HG03095 (cell line): ENCODE data around the gene GLG1.
"Not testable (repeated sequence)": the region's sequence is repeated elsewhere in the genome, so short reads cannot be mapped to it uniquely, and the experiment has no call there.

Source experiments
- ATAC-seq: cut with Tn5 transposase; IDR thresholded peaks from one replicate; pipeline ENCODE4 v1.9.1; 2021; ENCODE audit warnings: moderate library complexity; ENCODE audit not compliant: unreplicated experiment

Gene GLG1

DNA sequence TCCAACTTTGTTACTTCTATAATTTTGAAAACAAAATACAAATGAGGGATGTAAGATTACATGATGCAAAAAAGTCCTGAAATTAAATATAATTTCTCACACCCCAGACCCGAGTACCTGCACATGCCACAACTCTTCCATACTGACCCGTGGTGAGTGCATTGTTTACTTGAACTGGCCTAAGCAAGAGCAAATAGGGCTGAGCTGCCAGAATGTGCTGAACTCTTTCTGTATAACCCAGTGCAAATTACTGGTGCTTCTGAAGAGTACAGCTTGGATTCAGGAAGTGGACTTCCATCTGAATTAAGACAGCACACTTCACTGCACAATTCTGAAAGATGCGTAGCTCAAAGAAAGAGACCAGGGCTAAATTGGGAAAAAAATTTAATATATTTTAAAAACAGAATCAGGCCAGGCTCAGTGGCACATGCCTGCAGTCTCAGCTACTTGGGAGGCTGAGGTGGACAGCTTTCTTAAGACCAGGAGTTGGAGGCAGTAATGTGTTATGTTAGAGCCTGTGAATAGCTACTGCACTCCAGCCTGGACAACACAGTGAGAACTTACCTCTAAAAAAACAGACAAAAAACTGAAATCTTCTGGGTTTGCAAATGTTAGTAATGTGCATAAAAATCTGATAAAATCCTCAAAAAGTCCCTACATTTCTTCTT, 63.9 kb downstream of the GLG1 start:
- ATAC-seq, result not testable (repeated sequence)

DNA sequence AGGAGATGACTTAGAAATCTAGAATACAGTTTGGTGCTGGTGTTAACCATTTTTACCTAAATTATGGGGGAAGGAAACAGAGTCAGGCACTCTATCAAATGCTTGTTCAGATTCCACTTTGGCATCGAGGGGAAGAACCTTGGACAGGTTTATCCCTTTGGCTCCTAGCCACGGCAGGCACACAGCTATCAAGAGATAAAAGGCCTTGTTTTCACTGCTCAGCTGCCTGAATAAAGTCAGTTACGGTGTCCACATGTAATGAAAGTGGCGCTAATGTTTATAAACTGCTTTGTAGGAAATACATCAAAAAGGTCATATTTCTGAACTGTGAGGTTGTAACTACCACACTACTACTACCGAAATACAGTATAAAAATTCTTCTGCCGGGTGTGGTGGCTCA, 66.3 kb downstream of the GLG1 start:
- ATAC-seq, result not testable (repeated sequence)

DNA sequence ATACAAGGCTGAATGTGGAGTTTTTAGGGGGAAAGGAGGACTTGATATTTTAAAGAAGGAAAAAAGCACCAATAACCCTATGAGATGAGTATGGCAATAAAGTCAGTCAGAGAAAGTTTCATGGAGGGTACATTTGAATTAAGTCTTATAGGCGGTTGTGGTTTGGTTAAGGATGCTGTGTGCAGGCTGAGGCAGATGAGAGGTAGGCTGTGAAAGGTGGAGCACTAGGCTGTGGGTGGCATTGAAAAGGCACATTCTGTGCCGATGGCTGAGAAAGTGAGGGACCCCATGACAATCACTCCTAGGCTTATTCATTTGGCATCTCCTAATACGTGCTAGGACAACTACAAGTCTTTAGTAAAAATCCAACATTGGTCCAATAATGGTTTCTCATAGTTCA, 68.1 kb downstream of the GLG1 start:
- ATAC-seq, result not testable (repeated sequence)

GRCh38 chr16:74537746-74538145, 69.2 kb downstream of the GLG1 start:
- ATAC-seq, result not testable (repeated sequence)

DNA sequence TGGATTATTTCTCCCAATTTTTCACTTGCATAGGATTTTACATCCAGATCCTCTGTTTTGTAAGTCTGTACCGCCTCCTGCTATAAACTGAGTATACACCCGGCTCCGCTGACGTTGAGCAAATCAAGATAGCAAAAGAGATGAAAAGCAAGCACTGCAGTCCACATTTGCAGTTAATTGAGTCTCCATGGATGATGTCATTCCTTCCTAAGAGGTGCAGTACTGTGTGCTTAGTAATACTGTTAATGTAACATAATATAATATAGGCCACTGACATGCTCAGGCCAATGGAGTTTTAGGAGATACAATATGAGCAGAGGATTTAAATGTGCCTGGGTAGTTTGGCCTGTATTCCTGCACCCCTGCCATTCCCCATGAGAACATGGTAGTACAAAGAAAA, 72.3 kb downstream of the GLG1 start:
- ATAC-seq, result not testable (repeated sequence)

DNA sequence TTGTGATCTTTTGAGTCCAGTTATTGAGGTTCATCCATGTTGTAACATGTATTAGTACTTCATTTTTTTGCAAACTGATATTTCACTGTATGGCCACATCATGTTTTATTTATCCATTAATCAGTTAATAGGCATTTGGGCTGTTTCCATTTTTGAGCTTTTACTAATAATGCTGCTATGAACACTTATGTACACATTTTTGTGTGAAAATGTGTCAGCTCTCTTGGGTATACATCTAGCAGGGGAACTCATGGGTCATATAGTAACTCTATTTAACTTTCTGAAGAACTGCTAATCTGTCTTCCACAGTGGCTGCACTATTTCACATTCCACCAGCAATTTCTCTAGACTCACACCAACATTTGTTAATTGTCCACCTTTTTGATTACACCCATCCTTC, 82.0 kb downstream of the GLG1 start:
- ATAC-seq, result no peak

DNA sequence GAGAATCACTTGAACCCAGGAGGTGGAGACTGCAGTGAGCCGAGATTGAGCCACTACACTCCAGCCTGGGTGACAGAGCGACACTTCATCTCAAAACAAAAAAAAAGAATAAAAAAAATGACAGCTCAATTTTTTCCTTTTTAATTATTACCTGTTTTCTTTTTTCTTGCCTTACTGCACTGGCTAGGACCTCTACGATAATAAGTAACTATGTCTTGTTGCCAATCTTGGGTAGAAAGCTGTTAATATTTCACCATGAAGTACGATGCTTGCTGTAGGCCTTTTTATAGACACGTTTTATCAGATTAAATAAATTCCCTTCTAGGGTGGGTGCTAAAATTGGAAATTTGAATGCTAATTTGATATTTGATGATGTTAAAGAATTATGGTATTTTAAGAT, 82.8 kb downstream of the GLG1 start:
- ATAC-seq, result no peak

GRCh38 chr16:74523706-74524105, 83.2 kb downstream of the GLG1 start:
- ATAC-seq, result not testable (repeated sequence)

DNA sequence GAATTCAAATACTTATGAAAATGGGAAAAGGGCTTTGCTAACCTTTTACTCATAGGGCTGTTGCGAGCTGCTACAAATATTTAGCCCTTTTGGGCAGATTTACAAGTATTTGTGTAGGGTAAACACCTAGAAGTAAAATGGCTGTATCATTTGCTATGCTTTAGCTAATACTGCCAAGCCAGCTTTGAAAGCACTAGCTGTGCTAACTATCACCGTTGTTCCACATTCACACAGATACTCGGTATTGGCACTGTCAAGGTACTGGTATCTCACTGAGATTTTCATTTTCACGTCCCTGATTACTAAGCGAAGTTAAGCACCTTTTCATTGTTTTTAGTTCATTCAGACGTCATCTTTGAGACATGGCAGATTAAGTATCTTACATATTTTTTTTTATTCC, 84.8 kb downstream of the GLG1 start:
- no peak for ATAC-seq

GRCh38 chr16:74521691-74522090, 85.2 kb downstream of the GLG1 start:
- no peak for ATAC-seq

DNA sequence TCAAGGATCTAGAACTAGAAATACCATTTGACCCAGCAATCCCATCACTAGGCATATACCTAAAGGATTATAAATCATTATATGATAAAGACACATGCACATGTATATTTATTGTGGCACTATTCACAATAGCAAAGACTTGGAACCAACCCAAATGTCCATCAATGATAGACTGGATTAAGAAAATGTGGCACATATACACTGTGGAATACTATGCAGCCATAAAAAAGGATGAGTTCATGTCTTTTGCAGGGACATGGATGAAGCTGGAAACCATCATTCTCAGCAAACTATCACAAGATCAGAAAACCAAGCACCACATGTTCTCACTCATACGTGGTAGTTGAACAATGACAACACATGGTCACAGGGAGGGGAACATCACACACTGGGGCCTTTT, 88.0 kb downstream of the GLG1 start:
- ATAC-seq, result not testable (repeated sequence)

- ATAC-seq, result no peak
These were observed 95.0 kb downstream of the GLG1 start for GRCh38 chr16:74511961-74512360.

DNA sequence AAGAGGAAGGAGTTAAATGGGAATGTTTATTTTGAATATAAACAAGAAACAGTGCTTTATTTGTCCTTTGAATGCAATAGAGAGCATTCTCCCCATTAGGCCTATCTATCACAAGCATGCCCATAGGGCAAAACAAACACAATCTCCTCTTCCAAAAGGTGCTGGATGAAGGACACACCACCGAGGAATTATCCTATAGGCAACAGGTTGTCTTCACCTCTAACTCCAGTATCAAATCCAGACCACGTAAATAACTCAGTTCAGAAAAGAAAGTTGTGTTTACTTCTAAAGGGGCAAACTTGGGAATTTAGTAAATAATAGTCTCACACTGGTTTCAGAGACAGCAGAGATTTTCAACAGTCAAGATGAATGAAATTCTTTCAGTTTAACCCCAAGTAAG, 101.9 kb downstream of the GLG1 start:
- ATAC-seq, result no peak

GRCh38 chr16:74503412-74503811, 103.5 kb downstream of the GLG1 start:
- ATAC-seq, result no peak

DNA sequence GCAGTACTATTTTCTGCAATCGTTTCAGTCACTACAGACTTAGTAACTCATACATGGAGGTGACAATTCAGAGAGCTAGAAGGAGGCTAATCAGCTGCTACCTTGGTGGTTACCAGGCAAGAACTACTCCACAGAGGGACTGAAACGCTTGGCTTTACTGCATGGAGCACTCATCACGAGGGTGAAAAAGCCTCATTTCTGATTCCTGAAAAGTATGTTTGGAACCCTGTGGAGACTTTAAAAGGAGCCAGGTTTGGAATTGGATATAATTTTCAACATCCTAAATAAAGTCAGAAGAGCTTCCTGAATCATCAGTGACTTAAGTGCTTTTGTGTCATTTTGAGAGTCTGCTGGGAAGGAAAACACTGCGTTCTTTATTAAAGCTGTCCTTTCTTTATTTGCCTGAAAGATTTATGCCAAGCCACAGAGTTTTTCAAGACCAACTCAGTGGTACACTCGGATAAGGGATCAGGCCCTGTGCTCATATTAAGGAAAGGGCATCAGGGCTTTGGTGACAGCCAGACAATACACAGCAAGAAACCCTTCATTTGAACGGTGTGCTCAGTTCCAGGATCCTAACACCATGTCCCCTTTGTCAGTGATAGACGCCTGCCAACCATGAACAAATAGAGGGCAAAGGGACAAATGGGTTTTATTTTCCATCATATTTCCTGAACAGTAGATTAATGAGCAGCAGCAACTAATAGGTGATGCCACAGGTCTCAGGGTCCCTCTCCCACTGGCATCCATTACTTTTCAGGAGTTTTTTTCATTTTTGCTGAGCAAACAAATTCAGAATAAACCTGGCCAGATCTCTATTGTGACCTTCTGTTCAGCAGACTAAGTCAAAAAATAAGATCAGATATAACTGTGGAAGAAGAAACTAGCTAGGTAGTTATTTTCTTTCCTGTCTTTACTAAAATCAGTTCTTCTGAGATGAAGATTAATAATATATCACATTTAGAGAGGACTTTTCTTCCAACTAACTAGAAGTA, 105.1 kb downstream of the GLG1 start:
- ATAC-seq, result no peak

DNA sequence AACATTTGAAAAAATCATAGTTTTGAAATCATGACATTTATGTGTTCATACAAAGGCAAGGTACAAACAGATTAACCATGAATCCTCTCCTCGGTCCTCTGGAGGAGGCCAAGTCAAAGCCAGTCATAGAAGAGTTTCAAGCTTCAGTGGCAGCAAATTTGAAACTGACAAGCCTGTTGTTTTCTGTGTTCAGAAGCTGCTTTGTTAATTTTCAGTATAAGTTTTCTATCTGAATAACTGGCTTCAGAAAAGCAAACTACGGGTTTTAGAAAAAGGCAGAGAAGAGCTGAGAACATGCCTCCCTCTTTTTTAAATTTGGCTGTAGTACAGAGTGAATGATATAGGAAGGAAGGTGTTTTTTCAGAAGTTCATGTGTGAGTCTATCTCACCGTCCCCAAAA, 106.0 kb downstream of the GLG1 start:
- ATAC-seq, result no peak

DNA sequence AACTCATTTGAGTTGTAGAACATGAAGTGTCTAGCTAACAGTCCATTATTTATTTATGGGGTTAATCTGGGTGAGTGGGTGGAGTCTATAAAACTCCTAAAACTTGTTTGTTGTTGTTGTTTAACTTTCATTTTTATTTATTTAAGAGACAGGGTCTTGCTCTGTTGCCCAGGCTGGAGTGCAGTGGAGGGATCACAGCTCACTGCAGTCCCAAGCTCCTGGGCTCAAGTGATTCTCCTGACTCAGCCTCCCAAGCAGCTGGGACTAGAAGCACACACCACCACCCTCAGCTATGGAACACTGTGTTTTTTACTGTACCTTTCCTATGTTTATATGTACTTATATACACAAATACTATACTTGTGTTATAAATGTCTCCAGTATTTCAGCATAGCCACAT, 107.8 kb downstream of the GLG1 start:
- no peak for ATAC-seq

DNA sequence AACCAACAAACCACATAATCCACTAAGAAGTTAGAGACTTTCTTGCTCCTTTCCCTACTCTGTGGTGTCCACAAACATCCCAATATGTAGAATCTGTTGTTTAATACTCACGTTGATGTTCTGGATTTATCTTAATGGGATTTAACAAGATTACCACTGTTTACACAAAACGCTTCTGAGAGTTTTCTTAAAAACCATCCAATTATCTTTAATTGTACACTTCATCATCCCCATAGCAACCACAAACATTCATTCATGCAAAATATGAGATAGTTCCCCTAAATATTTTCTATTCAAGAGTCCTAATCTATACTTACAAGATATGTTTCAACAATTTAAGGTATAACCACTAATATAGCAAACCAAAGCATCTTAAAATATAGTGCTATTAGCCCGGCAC, 109.2 kb downstream of the GLG1 start:
- ATAC-seq, result no peak

DNA sequence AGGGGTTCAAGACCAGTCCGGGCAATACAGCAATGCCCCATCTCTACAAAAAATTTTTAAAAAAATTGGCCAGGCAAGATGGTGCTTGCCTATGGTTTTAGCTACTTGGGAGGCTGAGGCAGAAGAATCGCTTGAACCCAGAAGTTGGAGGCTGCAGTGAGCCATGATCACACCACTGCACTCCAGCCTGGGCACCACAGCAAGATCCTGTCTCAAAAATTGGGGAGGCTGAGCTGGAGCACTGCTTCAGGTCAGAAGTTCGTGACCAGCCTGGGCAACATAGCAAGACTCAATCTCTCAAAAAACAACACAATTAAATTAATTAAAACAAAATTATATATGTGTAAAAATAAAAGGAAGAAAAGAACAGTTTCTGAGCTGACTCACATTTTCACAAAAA, 110.9 kb downstream of the GLG1 start:
- no peak for ATAC-seq

DNA sequence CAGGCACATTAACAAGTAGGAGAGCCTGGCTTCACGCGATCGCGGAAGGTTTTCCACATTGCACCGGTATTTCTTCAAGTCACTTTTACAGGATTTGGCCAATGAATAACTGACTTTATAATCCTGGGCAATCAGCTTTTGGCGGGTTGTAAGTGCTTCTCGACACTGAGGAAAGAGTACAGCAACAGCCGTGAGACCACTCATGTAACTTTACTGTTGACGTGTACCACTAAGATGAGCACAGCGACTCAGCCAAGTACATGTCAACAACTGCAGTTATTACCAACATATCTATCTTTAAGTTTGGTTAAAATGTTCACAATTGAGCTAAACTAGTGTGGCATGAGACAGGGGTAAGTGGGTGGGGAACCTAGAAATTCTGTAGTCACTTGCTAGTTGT, 113.9 kb downstream of the GLG1 start:
- no peak for ATAC-seq

DNA sequence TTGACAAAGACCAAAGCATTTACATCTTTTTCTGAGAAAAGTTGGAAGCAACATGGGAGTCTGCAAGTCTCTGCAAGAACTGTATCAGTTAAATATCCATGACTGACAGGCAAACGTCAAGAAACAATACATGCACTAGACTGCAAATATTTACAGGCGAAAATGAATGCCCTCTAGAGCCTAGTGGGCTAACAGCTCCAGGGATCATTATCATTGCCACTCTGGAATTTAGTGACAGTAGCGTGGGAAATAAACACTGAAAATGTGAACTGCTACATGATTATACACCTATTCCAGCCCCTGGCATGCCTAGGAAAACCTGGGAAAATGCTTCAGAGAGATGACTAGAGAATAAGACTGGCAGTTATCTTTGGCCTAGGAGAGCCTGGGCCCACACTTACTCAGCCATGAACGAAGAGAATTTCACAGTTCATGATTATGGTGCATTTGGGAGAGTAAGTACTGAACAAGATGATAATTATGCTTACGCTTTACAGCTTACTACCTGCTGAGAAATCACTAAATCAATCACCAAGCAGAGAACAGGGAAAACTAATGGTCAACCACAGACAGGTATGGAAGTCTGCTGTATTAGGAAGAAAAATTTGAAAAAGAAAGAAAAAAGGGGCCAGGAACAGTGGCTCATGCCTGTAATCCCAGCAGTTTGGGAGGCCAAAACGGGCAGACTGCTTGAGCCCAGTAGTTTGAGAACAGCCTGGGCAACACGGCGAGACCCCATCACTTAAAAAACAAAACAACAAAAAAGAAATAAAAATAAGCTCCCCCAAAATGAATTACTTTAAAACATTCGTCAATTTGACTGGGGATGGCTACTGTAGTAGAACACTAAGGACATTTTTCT, 119.0 kb downstream of the GLG1 start:
- no peak for ATAC-seq
